HG02571 (cell line): ENCODE results near the gene RIPOR3.
"Not testable (repeated sequence)": the region's sequence is repeated elsewhere in the genome, so short reads cannot be mapped to it uniquely, and the experiment has no call there.

Source experiments
- ATAC-seq: cut with Tn5 transposase; IDR thresholded peaks from one replicate; pipeline ENCODE4 v1.9.1; 2021; ENCODE audit warnings: mild to moderate bottlenecking, moderate library complexity; ENCODE audit not compliant: unreplicated experiment

Gene RIPOR3

GRCh38 chr20:50680105-50680960 lies 11.0 kb downstream of the RIPOR3 start:
- no peak for ATAC-seq

GRCh38 chr20:50679753-50680104 lies 11.6 kb downstream of the RIPOR3 start:
- ATAC-seq: no peak

GRCh38 chr20:50678169-50678898 lies 13.0 kb downstream of the RIPOR3 start:
- ATAC-seq: no peak

GRCh38 chr20:50676858-50677257 lies 14.5 kb downstream of the RIPOR3 start:
- ATAC-seq: no peak

- ATAC-seq: not testable (repeated sequence)
These were observed 15.0 kb downstream of the RIPOR3 start for GRCh38 chr20:50676377-50676731.

GRCh38 chr20:50675671-50676376 lies 15.5 kb downstream of the RIPOR3 start:
- ATAC-seq: no peak

GRCh38 chr20:50674138-50674825 lies 17.1 kb downstream of the RIPOR3 start:
- no peak for ATAC-seq

- ATAC-seq: no peak
These were observed 17.7 kb downstream of the RIPOR3 start for GRCh38 chr20:50673466-50674137.

- no peak for ATAC-seq
These were observed 18.2 kb downstream of the RIPOR3 start for GRCh38 chr20:50673146-50673465.

GRCh38 chr20:50672400-50673145 lies 18.8 kb downstream of the RIPOR3 start:
- ATAC-seq: no peak

GRCh38 chr20:50671626-50672025 lies 19.7 kb downstream of the RIPOR3 start:
- no peak for ATAC-seq

- ATAC-seq: not testable (repeated sequence)
These were observed 20.3 kb downstream of the RIPOR3 start for GRCh38 chr20:50671010-50671409.

GRCh38 chr20:50670126-50670862 lies 21.0 kb downstream of the RIPOR3 start:
- ATAC-seq: no peak

GRCh38 chr20:50668798-50669197 lies 22.5 kb downstream of the RIPOR3 start:
- no peak for ATAC-seq

- no peak for ATAC-seq
These were observed 23.0 kb downstream of the RIPOR3 start for GRCh38 chr20:50668326-50668725.

- no peak for ATAC-seq
These were observed 24.5 kb downstream of the RIPOR3 start for GRCh38 chr20:50666709-50667298.

GRCh38 chr20:50664254-50664653 lies 27.1 kb downstream of the RIPOR3 start:
- ATAC-seq: no peak

GRCh38 chr20:50663095-50663821 lies 28.1 kb downstream of the RIPOR3 start:
- ATAC-seq: no peak
